AG04450 (cell line): Measurements from ENCODE around the gene TMEM63C. TPM values are rescaled to one million over a fixed set of nuclear protein-coding genes. Genes with fewer than 3 reads are reported as not detected.

ENCODE experiments used
- CTCF ChIA-PET: fragments of 300-600, 350-600 bp; formaldehyde crosslinking; extraction: SDS; loops from one replicate; lab custom pipeline; 2022; ENCODE audit warnings: antibody characterized with exemption, inconsistent platforms; lab: Charles Lee
- POLR2A ChIA-PET: fragments of 350-600 bp; formaldehyde crosslinking; extraction: SDS; loops from one replicate; lab custom pipeline; 2021; ENCODE audit warnings: antibody characterized with exemption, inconsistent platforms; lab: Yijun Ruan, JAX
- DNase-seq: peaks from one replicate; pipeline ENCODE4 v3.0.0-alpha.2; 2011; ENCODE audit warnings: low read depth, low spot score
- H3K27ac ChIP-seq: one replicate; pipeline ENCODE4 v1.5.1; 2012; ENCODE audit warnings: low read depth, low read length, control low read depth
- H3K27me3 ChIP-seq: one replicate; pipeline ENCODE4 v1.6.0; 2012; ENCODE audit warnings: low read length; ENCODE audit not compliant: control insufficient read depth, insufficient read depth
- H3K4me3 ChIP-seq: 2 replicates; pipeline ENCODE4 v1.5.1; 2011; ENCODE audit warnings: mild to moderate bottlenecking, low read depth, low read length, control low read depth
- H3K9me3 ChIP-seq: 2 replicates; pipeline ENCODE4 v1.5.1; 2012; ENCODE audit warnings: low read length; ENCODE audit not compliant: control insufficient read depth, insufficient read depth
- CTCF ChIP-seq: IDR thresholded peaks from 2 replicates; pipeline ENCODE4 v1.5.1; 2011; ENCODE audit warnings: low read depth, low read length, control low read depth, inconsistent platforms
- polyA plus RNA-seq: library from polyadenylated mRNA; depleted of rRNA; stranded (reverse); fragments of >200 nt; gene quantifications from 2 replicates; pipeline ENCODE4 v1.2.3, GENCODE V29; 2011

TMEM63C gene
- polyA plus RNA-seq, 1 experiment: not detected

GRCh38 chr14:77143071-77143470, 38.5 kb upstream of the TMEM63C start:
- no peaks in the 10 kb centered on the region; the same call in 1 of the 2 replicates for H3K9me3 ChIP-seq
- no peak overlapping the region for H3K27ac ChIP-seq
- H3K4me3 ChIP-seq: no peak overlapping the region
- DNase-seq: no peak
- peaks cover 77% of the 10 kb centered on the region for H3K27me3 ChIP-seq
- no peak for TF ChIP-seq CTCF
- CTCF ChIA-PET: interaction anchor here (0.9 to 1.4 kb wide), 3 partner anchors 9 to 267 kb away, joined by 3 to 6 read pairs (median 4); no protein-coding TSS in a partner anchor
- POLR2A ChIA-PET: no interaction called here

GRCh38 chr14:77144412-77145115, 37.0 kb upstream of the TMEM63C start:
- Histone ChIP-seq H3K27ac (no peak overlapping the region), H3K4me3 (no peak overlapping the region), H3K9me3 (no peaks in the 10 kb centered on the region; the same call in 1 of the 2 replicates), H3K27me3 (peaks cover 68% of the 10 kb centered on the region)
- CTCF ChIA-PET: interaction anchor here (1.2 to 1.4 kb wide), 2 partner anchors 7 to 20 kb away, joined by 3 read pairs; no protein-coding TSS in a partner anchor
- POLR2A ChIA-PET: no interaction called here
- TF ChIP-seq CTCF: no peak
- DNase-seq: no peak

- Histone ChIP-seq H3K27me3 (peaks cover 57% of the 10 kb centered on the region), H3K9me3 (no peaks in the 10 kb centered on the region; the same call in 1 of the 2 replicates), H3K4me3 (no peak overlapping the region), H3K27ac (no peak overlapping the region)
- ChIA-PET CTCF (no interaction called here), POLR2A (no interaction called here)
- DNase-seq: no peak
- no peak for TF ChIP-seq CTCF
Measured at GRCh38 chr14:77145975-77146740, 35.4 kb upstream of the TMEM63C start.

GRCh38 chr14:77148510-77149231, 32.9 kb upstream of the TMEM63C start:
- H3K9me3 ChIP-seq: peaks cover 1% of the 10 kb centered on the region; the same call in 1 of the 2 replicates
- H3K27ac ChIP-seq: no peak overlapping the region
- CTCF ChIA-PET: interaction anchor here (0.5 to 6.0 kb wide), 5 partner anchors 166 to 343 kb away, joined by 3 to 73 read pairs (median 5); no protein-coding TSS in a partner anchor
- TF ChIP-seq CTCF: no peak
- DNase-seq: no peak
- peaks cover 36% of the 10 kb centered on the region for H3K27me3 ChIP-seq
- POLR2A ChIA-PET: no interaction called here
- H3K4me3 ChIP-seq: no peak overlapping the region
